GM21528 (cell line): ENCODE data around the gene PPFIA2.

Experiments
- ATAC-seq: cut with Tn5 transposase; IDR thresholded peaks from one replicate; pipeline ENCODE4 v1.9.1; 2021; ENCODE audit warnings: mild to moderate bottlenecking, moderate library complexity; ENCODE audit not compliant: unreplicated experiment, low FRiP score

Gene PPFIA2

GRCh38 chr12:81294325-81295190 lies 464.6 kb downstream of the PPFIA2 start:
- ATAC-seq = no peak

DNA sequence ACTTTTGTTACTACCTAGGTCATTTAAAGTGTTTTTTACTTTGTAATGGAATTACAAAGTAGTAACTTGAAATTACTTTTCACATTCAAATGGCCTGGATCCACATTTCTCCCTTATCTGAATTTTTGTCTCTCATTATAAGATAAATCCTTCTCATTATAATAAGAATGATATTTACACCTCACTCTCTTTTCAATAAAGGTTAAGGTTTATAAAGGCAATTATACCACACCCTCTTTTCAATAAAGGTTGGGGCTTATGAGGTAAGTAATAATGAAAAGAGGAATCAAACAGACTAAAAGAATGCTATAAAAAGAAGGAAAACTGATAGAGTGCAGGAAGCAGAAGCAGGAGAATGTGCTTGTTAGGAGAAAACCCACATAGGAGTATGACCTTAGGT lies 470.5 kb downstream of the PPFIA2 start:
- ATAC-seq = no peak

DNA sequence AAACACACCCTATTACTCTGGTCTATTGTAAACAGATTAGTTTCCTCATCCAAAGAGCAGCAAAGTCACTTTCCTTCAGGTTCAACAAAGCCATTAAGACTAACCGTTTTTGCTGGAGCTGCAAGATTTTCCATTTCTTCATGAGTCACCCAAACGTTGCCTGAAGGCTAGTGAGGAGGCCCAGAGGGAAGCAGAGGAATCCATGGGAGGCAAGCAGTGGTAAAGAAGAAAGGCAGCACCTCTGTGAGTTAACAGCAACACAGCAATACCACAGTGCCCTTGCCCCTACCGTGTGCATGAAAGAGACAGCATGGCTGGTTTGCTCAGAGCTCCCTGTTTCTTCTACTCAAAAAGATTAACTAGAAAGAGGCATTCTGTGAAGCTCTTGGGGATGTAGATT lies 475.0 kb downstream of the PPFIA2 start:
- no peak for ATAC-seq

DNA sequence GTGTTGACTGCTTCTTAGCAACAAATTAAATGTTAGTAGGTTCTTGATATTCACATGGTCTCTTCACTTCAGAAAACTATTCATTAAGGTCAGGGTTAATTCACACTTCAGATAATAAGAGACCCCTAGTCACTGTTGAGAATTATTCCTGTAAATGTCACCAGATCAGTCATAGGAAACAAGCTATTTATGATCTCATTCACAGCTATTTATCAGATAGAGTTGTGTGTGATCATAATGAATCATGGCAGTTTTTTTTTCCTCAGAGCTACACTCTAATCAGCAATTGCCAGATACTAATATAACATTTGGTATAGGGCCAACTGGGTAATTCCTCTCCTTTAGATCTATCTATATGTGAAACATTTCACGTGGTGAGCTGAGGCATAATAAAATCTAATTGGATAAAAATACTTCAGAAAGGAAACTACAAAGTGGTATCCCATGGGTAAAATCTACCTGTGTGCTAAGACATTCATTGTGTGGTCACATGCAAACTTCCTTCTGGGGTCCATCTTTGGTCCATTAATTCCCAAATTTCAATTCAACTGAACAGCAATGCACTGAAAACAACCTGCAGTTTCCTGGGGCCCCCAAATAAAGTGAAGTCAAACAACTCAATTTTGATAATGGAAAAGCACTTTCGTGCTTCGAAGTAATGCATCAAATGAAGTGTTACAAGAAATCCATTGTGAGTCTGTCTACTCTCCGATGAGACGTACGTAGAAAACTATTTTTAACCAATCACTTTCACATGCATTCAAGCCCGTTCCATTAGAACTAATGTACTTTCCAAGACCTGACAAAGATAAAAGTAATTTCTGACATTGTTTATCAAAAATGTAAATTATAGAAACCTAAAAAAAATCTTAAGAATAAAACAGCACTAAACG lies 484.3 kb downstream of the PPFIA2 start:
- ATAC-seq = no peak

GRCh38 chr12:81270385-81270784 lies 488.8 kb downstream of the PPFIA2 start:
- no peak for ATAC-seq

- ATAC-seq = no peak
Measured at GRCh38 chr12:81263072-81263471, 496.1 kb downstream of the PPFIA2 start.

GRCh38 chr12:81261508-81262207 lies 497.5 kb downstream of the PPFIA2 start:
- ATAC-seq = no peak

DNA sequence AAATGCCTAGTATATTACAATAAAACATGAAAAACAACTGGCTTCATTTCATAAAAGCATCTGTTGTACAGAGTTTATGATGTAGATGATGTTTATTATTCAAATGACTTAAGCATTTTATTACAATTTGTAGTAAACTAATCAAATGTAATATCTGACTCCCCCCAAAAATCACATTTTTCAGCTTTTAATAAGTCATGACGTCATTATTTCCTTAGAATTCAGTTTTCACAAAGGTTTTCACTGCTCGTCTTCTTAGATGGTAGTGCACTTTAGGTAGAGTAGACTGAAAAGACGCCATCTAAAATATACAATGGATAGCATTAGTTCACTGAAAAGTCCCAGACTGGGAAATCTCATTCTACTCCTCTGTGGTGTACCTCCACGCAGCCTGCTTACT lies 499.8 kb downstream of the PPFIA2 start:
- ATAC-seq = no peak

DNA sequence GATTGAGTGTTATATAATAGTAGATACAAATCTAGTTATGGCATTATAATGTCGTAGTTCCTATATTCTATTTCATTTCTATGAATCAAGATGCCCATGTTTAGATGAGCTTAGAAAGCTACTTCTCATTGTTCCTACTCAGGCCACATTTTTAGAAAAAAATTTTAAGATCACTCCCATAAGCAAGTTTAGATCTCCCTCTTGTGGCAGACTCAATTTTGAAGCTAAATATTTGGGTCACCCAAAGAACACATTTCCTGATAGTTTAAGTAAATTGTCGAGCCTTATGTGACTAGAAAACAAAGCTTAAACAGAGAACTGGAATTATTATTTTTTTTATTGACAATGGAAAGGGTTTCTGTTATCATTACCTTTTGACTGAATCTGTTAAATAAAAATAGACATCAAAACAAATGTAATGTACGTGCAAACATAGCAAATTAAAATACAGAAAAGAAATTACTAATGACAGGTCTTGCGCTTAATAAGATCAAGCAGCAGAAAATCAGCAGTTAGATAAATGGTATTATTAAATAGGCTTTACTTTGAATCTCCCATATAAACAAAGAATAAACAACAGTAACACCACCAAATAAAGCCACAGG lies 501.1 kb downstream of the PPFIA2 start:
- ATAC-seq = no peak

GRCh38 chr12:81255947-81256346 lies 503.2 kb downstream of the PPFIA2 start:
- no peak for ATAC-seq

DNA sequence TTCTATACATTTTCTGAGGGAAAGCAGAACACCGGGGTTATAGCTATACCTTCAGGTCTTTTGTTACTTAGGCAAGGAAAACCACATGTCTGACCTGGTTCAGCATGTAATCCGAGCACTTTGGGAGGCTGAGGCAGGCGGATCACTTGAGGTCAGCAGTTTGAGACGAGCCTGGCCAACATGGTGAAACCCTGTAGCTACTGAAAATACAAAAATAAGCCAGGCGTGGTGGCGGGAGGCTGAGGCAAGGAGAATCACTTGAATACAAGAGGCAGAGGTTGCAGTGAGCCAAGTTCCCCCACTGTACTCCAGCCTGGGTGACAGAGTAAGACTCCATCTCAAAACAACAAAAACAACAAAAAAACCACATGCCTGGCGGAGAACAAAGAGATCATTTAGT lies 503.7 kb downstream of the PPFIA2 start:
- ATAC-seq = no peak

DNA sequence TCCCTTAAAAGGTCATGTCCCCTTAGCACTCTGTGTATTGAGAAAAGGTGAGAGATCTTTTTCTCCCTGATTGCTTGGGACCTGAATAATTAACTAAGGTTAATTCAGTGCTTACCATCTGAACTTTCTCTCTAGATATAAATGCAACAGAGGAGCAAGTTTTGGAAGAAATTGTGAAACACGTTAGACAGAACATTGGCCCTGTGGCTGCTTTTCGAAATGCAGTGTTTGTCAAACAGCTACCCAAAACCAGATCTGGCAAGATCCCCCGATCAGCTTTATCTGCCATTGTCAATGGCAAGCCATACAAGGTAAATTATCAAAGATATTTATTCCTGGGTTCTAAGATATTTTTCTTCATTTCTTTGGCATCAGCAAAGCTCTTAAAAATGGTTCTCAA lies 505.8 kb downstream of the PPFIA2 start:
- ATAC-seq = no peak

DNA sequence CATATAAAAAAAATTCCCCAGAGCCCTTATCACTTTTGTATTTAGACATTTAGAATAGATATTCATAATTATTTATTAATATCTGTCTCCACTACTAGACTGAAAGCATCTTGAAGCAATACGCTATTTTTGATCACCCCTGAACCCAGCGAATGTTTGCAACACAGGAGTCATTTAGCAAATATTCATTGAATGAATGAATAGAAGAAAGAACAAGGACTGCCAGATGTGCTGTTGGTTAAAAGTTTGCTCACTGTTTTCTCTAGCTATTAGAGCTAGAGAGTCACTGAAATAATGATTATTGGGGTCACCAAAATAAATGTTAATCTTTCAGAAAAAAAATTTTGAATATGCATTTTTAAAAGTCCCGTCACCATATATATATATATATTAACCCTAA lies 506.9 kb downstream of the PPFIA2 start:
- ATAC-seq = no peak

- no peak for ATAC-seq
Measured at GRCh38 chr12:81249976-81250375, 509.2 kb downstream of the PPFIA2 start.

- no peak for ATAC-seq
Measured at GRCh38 chr12:81245907-81246570, 513.1 kb downstream of the PPFIA2 start.

DNA sequence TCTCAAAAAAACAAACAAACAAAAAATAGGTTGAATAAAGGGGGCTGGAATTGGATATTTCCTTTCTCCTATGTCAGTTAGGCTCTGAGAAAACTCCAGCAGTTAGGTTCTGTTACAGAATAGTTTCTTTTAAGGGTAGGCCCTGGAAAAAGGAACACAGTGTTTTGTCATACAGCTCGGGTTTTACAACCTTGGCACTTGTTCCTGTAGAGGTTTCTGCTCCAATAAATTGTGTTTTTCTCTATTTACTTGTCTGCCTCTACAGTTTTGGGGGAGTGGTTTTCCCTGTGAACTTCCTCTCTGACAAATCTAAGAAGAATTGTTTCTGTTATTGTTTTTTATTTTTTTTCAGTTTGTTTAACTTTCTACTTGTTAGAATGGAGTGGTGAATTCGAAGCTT lies 513.7 kb downstream of the PPFIA2 start:
- no peak for ATAC-seq

DNA sequence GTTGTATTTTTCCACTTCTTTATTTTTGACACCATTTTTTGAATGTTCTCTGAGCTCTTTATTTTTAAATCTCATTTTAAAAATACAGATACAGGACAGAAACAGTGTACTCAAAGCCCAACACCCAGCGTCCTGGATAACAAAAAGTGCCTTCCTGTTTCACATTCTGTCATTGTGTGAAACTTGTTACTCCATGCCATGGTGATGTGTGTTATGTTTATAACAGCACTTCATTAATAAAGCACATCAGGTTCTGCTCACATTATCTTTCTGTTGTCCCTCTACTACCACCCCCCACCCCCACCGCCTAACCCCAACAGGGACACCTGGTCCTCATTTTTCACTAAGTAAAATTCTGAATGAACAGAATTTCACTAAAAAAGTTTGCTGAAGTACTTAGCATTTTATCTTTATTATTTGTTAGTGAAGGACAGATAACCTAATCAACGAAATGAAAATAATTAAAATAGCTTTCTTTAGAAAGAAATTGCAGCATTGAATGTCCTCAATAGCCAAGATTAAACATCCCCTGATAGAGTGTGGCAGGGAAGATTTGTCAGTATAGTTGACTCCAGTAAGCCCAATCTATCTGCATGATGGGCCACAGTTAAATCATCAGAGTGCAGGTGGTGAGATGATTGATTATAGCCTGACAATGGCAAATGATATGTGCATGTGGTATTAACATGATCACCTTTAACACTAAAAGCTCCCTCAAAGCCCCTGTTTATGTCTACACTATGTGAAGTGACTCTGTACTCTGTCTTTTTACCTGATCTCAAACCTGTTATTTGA lies 527.4 kb downstream of the PPFIA2 start:
- ATAC-seq = no peak

DNA sequence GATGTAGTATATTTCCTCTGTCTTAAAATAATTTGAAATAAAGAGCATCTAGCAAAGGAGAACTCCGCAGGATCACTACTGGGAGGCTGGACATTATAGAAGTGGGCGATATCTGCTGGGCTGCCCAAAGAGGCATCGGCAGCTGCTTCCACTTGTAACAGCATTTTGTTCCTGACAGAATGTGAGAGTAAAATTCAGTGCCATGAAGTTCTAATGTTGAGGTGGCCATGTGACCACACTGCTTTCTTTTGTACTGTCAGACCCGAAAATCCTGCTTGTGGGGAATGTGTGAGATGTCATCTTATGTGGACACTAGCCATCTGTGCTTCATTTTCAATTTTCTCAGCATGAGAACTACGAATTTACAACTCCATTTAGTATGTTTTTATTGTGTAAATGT lies 529.4 kb downstream of the PPFIA2 start:
- ATAC-seq = no peak

DNA sequence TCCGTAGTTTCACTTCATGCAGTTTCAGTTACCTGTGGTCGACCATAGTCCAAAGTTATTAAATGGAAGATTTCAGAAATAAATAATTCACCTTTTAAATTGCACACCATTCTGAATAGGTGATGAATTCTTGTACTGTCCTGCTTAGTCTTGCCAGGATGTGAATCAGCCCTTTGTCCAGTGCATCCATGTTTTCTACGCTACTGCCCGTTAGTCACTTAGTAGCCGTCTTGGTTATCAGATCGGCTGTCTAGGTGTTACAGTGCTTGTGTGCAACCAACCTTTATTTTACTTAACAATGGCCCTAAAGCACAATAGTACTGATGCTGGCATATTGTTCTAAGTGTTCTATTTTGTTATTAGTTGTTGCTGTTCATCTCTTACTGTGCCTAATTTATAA lies 534.5 kb downstream of the PPFIA2 start:
- no peak for ATAC-seq
